ENCODE data around the gene SLC17A9.

The SLC17A9 gene

DNA sequence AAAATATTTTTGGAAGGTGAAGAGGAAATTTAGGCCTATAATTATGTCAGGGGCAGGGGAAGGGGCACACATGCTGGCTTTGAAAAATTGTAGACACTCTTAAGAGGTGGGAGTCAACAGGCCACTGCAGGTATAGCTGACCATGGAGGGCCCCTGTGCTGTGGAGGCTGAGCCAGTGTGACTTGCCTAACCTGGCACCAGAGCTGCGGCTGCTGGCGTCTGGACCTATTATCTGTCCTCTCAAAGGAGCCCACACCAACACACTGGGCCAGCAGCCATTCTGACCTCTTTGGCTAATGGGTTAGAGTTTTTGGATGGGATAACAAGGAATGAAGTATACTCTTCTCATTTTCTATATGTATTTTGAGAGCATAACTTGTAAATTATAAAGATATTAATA, 10.1 kb upstream of the SLC17A9 start:
- no peak for TF ChIP-seq GATA2 (IDR thresholded peaks at IDR 0.05; ENCODE audit: low read depth, low read length)
- no peak for TF ChIP-seq GATA3 (IDR thresholded peaks at IDR 0.05; ENCODE audit: low read depth, low read length)

DNA sequence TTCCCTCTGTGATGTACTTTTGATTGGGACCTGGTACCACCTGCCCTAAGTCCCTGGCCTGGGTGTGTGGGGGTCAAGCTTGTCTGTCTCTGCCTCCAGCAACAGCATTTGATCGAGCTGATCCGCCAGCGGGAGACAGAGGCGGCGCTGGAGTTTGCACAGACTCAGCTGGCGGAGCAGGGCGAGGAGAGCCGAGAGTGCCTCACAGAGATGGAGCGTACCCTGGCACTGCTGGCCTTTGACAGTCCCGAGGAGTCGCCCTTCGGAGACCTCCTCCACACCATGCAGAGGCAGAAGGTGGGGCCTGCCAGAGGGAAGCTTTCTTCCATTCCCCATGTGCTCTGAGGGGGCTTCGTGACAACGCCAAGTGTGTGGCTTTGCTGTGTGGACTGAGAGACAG, 9.1 kb upstream of the SLC17A9 start:
- TF ChIP-seq GATA3 (IDR thresholded peaks at IDR 0.05; ENCODE audit: low read depth, low read length) (no peak), GATA2 (IDR thresholded peaks at IDR 0.05; ENCODE audit: low read depth, low read length) (no peak)

DNA sequence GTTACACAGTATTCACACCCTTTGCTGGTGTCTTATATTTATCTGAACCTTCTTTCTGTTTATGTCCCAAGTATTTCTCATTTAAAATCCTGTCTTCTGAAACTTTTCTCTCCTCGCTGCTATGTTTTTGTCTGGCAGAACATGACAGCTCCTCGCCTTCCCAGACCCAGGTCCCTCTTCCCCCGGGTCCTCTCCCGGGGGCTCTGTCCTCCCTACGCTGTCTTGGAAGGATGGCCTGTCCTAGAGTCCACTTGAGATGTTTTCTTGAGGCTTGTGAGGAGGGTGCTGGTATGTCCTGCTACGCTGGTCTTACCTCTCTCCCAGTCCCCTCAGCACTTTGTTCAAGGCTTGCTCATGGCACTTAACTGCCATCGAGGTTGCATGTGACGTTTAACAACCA, 8.3 kb upstream of the SLC17A9 start:
- TF ChIP-seq GATA2 (IDR thresholded peaks at IDR 0.05; ENCODE audit: low read depth, low read length) (no peak), GATA3 (IDR thresholded peaks at IDR 0.05; ENCODE audit: low read depth, low read length) (no peak)

DNA sequence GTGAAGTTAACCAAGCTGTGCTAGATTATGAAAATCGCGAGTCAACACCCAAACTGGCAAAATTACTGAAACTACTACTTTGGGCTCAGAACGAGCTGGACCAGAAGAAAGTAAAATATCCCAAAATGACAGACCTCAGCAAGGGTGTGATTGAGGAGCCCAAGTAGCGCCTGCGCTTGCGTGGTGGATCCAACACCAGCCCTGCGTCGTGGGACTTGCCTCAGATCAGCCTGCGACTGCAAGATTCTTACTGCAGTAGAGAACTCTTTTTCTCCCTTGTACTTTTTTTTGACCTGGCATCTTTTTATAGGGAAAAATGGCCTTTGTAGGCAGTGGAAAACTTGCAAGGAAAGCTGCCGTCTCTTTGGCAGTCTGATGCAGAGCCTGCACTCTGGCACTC, 7.8 kb upstream of the SLC17A9 start:
- TF ChIP-seq GATA3 (IDR thresholded peaks at IDR 0.05; ENCODE audit: low read depth, low read length) (no peak), GATA2 (IDR thresholded peaks at IDR 0.05; ENCODE audit: low read depth, low read length) (no peak)

DNA sequence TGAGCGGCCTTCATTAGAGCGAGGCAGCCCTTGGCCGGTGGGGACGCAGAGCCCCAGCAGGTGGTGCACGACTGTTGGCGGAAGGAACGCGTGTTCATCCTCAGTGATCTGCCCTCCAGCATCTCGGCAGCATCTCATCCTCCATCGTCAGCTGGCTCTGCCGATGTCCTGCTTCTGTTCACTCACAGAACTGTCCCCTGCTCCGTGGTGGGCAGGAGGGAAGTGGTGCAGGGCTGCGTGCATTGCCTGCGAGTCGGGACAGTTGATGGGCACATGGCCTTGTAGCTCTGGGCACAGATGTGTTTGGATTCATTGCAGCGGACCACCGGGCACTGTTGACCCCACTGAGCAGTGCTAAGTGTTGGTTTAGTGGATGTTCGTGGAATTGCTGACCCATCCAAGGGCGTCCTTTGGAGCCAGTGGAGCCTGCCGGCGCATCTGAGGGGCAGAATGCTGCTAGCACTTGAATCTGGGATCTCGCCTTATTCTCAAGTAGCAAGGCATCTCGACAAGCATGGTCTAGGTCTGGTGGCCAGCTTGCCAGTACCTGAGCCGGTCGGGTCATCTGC, 6.7 kb upstream of the SLC17A9 start:
- TF ChIP-seq GATA2 (IDR thresholded peaks at IDR 0.05; ENCODE audit: low read depth, low read length) (no peak), GATA3 (IDR thresholded peaks at IDR 0.05; ENCODE audit: low read depth, low read length) (no peak)

DNA sequence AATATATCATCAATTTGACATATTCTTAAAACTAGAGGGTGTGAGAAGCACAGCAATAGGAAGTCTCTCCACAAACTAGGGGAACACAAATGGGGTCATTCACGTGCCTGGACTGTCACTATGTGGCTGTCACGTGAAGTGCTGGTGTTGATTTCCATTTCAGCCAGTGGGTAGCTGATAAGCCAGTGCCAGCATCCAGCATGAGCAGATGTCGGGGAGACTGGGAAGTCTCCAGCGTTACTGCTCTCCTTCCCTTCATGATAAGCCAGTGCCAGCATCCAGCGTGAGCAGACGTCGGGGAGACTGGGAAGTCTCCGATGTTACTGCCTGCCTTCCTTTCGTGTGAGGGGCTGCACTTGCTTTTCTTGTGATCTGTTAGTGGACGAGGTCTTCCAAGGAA, 5.6 kb upstream of the SLC17A9 start:
- TF ChIP-seq GATA3 (IDR thresholded peaks at IDR 0.05; ENCODE audit: low read depth, low read length) (no peak), GATA2 (IDR thresholded peaks at IDR 0.05; ENCODE audit: low read depth, low read length) (peak; percentile 82)

DNA sequence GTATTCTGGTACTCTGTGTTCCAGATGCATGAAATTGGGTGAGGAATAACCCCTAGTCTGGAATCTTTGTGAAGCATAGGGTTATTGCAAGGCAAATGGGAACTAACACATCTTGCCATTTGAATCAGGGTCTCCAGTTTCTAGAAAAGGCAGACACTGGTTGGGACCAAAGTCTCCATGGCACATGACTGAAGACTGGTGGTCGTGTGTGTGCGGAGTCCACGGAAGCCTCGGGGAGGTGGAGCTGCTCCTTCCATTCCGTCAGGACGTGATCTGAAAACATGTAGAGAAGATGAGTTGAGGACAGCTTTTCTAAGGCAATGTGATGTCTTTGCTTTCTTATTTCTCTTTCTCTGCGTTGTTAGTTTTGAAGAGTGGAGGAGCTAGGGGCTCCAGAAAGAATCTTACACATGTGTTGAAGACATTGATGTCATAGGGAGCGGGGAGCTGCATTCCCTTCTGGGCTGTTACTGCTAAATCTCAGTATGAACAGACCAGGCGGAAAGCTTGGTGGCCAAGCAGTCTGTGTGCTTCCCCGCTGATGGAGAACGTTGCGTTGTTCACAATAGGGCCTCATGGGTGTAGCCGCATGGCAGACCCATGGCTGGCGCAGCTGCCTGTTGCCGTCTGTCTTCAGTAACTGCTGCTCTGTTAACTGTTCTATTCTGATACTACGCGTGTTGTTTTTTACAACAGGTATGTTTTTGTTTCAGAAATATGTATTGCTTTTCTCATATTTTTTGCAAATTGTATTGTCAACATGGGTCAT, 4.8 kb upstream of the SLC17A9 start:
- TF ChIP-seq GATA2 (IDR thresholded peaks at IDR 0.05; ENCODE audit: low read depth, low read length) = no peak
- no peak for TF ChIP-seq GATA3 (IDR thresholded peaks at IDR 0.05; ENCODE audit: low read depth, low read length)

DNA sequence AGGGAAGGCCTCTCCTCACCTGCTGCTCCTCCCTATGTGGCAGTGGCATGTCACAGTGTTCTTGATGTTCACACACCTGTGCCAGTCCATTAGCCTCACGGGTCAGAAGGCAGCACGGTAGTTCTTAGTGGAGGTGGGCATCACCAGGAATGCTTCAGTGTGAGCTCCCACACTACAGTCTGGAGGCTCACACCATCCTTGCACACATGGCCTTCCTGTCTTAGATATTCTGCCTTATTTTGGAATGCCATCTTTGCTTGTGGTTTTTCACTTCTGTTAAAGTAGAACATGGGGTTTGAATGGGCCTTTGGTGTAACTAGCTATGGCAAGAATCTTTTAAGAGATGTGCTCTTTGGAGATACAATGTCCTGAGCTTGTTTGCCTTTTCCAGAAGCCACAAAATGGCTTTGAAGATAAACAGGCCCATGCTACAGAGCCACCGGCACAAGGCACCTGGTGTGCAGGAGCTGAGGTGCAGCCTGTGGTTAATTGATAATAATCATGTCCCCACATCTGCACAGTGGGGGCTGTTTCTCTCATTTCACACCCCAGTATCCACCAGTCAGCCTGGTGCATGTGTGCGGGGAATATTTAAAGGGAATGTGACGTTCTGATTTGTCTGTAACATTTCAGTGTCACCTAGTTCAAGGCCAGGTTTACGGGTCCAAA, 3.2 kb upstream of the SLC17A9 start:
- no peak for TF ChIP-seq GATA3 (IDR thresholded peaks at IDR 0.05; ENCODE audit: low read depth, low read length)
- TF ChIP-seq GATA2 (IDR thresholded peaks at IDR 0.05; ENCODE audit: low read depth, low read length) = no peak

DNA sequence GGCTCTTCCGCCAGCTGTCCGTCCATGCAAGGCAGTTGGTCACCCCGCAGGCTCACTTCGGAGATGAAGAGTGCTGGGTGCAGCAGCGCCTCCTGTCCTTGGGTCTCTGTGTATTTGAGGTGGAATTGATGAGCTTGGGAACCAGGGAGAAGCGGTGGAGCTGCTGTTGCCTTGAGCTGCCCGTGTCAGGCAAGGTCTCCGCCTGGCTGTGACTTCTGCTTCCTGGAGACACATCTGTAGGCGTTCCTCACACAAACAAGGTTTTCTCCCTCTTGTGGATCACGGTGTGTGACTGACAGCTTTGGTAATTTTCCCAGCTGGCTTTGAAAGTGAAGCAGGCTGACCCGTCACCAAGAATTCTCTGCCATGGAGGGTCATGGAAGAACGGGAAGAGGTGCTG, 2.5 kb upstream of the SLC17A9 start:
- TF ChIP-seq GATA2 (IDR thresholded peaks at IDR 0.05; ENCODE audit: low read depth, low read length) = no peak
- TF ChIP-seq GATA3 (IDR thresholded peaks at IDR 0.05; ENCODE audit: low read depth, low read length) = no peak

DNA sequence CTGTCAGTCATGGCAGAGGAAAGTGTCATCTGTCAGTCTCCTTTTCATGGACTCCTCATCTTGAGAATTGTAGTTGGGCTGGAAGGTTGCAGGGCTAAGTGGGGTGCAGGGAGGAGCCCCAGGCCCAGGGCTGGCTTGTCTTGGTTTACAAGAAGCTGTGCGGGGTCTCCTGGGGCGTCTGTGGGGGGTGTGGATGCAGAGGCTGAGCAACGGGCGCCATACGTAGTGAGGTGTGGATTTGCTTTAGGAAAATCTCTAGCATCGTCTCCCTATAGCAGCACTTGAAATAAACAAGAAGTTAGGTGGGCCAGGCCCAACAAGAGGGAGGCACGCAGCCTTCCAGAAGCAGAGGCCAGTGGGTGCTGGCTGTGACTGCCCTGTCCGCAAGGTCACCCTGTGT, 1.8 kb upstream of the SLC17A9 start:
- no peak for TF ChIP-seq GATA3 (IDR thresholded peaks at IDR 0.05; ENCODE audit: low read depth, low read length)
- TF ChIP-seq GATA2 (IDR thresholded peaks at IDR 0.05; ENCODE audit: low read depth, low read length) = no peak

DNA sequence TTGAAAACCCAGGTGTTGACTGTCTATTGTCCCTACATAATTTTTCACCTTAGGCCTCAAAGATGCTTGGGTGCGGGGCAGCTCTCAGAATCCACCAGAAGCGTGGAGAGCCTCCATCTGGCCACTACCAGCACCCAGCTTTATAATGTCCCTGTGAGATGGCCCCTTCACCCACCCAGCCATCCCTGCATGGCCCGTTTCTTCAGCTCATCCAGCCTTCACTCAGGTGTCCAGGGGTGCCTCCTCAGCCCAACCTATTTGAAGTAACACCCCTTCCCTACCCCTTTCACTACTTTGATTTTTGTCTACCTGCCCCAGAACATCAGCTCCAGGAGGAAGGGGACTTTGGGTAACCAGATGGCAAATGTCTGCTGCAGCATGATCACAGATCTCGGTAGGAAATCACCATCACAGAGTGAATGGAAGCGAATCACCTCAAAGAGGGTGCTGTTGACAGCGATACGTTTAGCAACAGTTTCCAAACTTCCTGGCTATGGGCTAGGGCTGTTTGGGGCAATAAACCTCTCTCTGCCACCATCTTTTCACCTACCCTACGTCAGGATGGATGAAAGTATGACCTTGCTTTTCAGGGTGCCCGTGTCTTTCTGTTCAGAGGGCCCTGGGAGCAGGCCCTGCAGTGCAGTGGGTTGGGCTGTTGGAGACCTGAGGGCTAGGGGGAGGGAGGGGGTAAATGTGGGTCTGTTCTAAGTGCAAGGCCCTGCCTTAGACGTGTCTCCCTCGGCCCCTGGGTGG, 1.2 kb upstream of the SLC17A9 start:
- TF ChIP-seq GATA2 (IDR thresholded peaks at IDR 0.05; ENCODE audit: low read depth, low read length) (no peak), GATA3 (IDR thresholded peaks at IDR 0.05; ENCODE audit: low read depth, low read length) (no peak)

DNA sequence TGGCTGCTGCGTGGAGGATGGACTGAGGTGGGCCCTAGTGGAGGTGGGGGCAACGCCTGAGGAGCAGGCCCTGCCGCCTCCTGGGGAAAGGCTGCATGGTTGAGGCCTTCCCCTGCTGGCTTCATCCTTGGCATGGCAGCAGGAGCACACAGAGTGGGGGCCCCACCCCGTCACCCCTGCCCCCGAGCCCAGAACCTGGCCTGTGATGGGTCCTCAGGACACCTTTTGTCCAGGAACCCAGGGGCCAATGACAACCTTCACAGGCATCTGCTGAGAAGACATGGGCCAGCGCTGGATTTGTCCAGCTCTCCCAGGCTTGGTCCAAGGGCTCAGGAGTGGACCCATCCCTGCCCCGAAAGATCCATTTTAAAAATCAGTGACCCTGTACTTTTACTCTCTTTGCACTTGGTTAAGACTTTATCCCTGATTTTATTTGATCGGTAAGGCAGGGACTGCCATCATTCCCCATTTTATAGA, 575 bp upstream of the SLC17A9 start:
- TF ChIP-seq GATA3 (IDR thresholded peaks at IDR 0.05; ENCODE audit: low read depth, low read length) = no peak
- TF ChIP-seq GATA2 (IDR thresholded peaks at IDR 0.05; ENCODE audit: low read depth, low read length) = no peak

DNA sequence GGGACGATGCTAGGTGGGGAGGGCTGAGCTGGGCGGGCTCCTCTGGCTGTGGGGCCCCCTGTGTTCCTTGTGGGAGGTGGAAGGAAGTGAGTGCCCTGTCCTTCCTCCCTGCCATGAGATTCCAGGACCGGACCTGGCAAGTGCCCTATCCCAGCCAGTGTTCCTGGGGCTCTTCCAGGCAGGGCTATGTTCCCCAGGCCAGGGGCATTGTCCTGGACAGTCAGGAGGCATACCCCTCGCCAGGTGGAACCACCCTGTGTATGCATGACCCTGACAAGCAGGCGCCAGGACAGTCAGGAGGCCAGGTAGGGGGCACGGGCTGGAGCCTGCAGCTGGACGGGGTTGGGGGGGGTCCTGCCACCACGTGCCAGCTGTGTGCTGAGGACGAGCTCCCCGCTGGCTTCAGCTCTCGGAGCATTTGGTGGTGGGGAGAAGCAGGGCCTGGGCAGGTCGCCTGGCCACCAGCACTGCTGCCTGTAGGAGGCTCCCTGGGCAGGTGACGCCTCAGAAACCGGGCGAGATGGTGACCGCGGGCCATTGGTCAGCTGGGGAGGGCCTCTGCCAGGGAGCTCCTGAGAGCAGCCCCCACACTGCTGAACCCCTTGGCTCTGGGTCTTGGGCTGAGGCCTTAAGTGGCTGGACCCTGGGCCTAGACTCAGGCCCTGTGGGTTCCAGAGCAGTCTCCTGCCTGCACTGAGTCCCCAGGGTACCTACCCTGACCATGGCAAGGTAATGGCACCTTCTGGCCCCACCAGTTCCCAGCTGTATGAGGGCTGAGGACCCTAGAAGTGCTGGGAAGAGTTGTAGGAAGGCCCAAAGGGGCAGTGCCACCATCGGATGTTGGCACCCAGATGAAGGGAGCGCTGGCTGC, 694 bp downstream of the SLC17A9 start:
- TF ChIP-seq GATA2 (IDR thresholded peaks at IDR 0.05; ENCODE audit: low read depth, low read length) (no peak), GATA3 (IDR thresholded peaks at IDR 0.05; ENCODE audit: low read depth, low read length) (no peak)

All from SH-SY5Y (cell line).